Lower lobe of right lung (tissue), 2 donors: ENCODE data around the gene SLC9C2. TPM values are rescaled to one million over a fixed set of nuclear protein-coding genes. Genes with fewer than 3 reads are reported as not detected.

Experiments used
- ATAC-seq, 2 donors: fragments of 200-7000 bp; cut with Tn5 transposase; one replicate each; pipeline ENCODE4 v1.9.1; 2020 to 2022; ENCODE audit warnings: mild to moderate bottlenecking in 2 of 2, moderate library complexity in 2 of 2
- DNase-seq: peaks from one replicate; pipeline ENCODE4 v3.0.0-alpha.2; 2020
- H3K27ac ChIP-seq: fragments of 200-600 bp; one replicate; pipeline ENCODE4 v1.8.0; 2022
- H3K27me3 ChIP-seq: fragments of 200-600 bp; one replicate; pipeline ENCODE4 v1.8.0; 2022; ENCODE audit warnings: low read depth
- H3K36me3 ChIP-seq: fragments of 200-600 bp; one replicate; pipeline ENCODE4 v1.8.0; 2022; ENCODE audit warnings: mild to moderate bottlenecking
- H3K4me1 ChIP-seq: fragments of 200-600 bp; one replicate; pipeline ENCODE4 v1.8.0; 2022
- H3K4me3 ChIP-seq: fragments of 200-600 bp; one replicate; pipeline ENCODE4 v1.8.0; 2022; ENCODE audit warnings: mild to moderate bottlenecking
- H3K9me3 ChIP-seq: fragments of 200-600 bp; one replicate; pipeline ENCODE4 v1.8.0; 2022
- CTCF ChIP-seq: fragments of 200-600 bp; IDR thresholded peaks from one replicate; pipeline ENCODE4 v1.8.0; 2022; ENCODE audit warnings: antibody characterized with exemption, mild to moderate bottlenecking
- intact Hi-C: fragments of 100-400 bp; cut with DNase I; formaldehyde crosslinking; loops from one replicate; pipeline ENCODE4 v1.11.0; 2022
- total RNA-seq: library from RNA; stranded (reverse); fragmentation: NEBNext Ultra II Directional; extraction: Animal tissue kit (Norgen Biotek cat#: 25700); gene quantifications from one replicate; pipeline ENCODE4 v1.2.1, GENCODE V29; 2021
- donor health status: DM: no; HTN: yes; CAD: no; lungs with severe emphysema.

Gene SLC9C2
- total RNA-seq, 1 donor from 2014 or later: 1.4 TPM

- no peak for TF ChIP-seq CTCF
- no peak for ATAC-seq
- H3K36me3 ChIP-seq: peaks cover 72% of the 10 kb centered on the region
These were observed 114.9 kb downstream of the SLC9C2 start for GRCh38 chr1:173488001-173488400.

GRCh38 chr1:173485401-173485800 lies 117.5 kb downstream of the SLC9C2 start:
- intact Hi-C loops: no loop called here
- no peak for ATAC-seq
- TF ChIP-seq CTCF: no peak
- no peak overlapping the region for H3K27ac ChIP-seq
- H3K9me3 ChIP-seq: no peaks in the 10 kb centered on the region
- DNase-seq: no peak
- H3K4me1 ChIP-seq: no peaks in the 10 kb centered on the region
- no peaks in the 10 kb centered on the region for H3K27me3 ChIP-seq
- H3K36me3 ChIP-seq: peaks cover 95% of the 10 kb centered on the region
- H3K4me3 ChIP-seq: no peak overlapping the region

More at GRCh38 chr1:173488001-173488400, 114.9 kb downstream of the SLC9C2 start:
- Histone ChIP-seq H3K27ac (no peak overlapping the region), H3K27me3 (no peaks in the 10 kb centered on the region), H3K9me3 (no peaks in the 10 kb centered on the region), H3K4me3 (no peak overlapping the region), H3K4me1 (no peaks in the 10 kb centered on the region)
- intact Hi-C loops: no loop called here
- DNase-seq: no peak

GRCh38 chr1:173484276-173484675 lies 118.6 kb downstream of the SLC9C2 start:
- ATAC-seq: no peak
- no peak for TF ChIP-seq CTCF
- no peaks in the 10 kb centered on the region for H3K9me3 ChIP-seq
- H3K4me3 ChIP-seq: no peak overlapping the region
- H3K4me1 ChIP-seq: peaks cover 11% of the 10 kb centered on the region
- H3K36me3 ChIP-seq: peaks cover 90% of the 10 kb centered on the region
- no peak overlapping the region for H3K27ac ChIP-seq
- intact Hi-C loops: no loop called here
- no peak for DNase-seq
- no peaks in the 10 kb centered on the region for H3K27me3 ChIP-seq

- TF ChIP-seq CTCF: no peak
- ATAC-seq (no peak), DNase-seq (no peak)
- Histone ChIP-seq H3K27me3 (no peaks in the 10 kb centered on the region), H3K9me3 (no peaks in the 10 kb centered on the region), H3K4me1 (peaks cover 24% of the 10 kb centered on the region), H3K27ac (no peak overlapping the region), H3K36me3 (peaks cover 74% of the 10 kb centered on the region), H3K4me3 (no peak overlapping the region)
- intact Hi-C loops: no loop called here
These were observed 120.2 kb downstream of the SLC9C2 start for GRCh38 chr1:173482683-173483082.

- H3K4me1 ChIP-seq: peaks cover 29% of the 10 kb centered on the region
- ATAC-seq (no peak), DNase-seq (no peak)
- H3K36me3 ChIP-seq: peaks cover 60% of the 10 kb centered on the region
- intact Hi-C loops: no loop called here
- no peak overlapping the region for H3K27ac ChIP-seq
- no peak for TF ChIP-seq CTCF
- no peak overlapping the region for H3K4me3 ChIP-seq
- no peaks in the 10 kb centered on the region for H3K27me3 ChIP-seq
- no peaks in the 10 kb centered on the region for H3K9me3 ChIP-seq
These were observed 121.6 kb downstream of the SLC9C2 start for GRCh38 chr1:173481195-173481772.
